LNCaP clone FGC (cell line): ENCODE results near the gene TET2.

ENCODE experiments used
- DNase-seq: peaks from one replicate; pipeline ENCODE4 v3.0.0-alpha.2; 2011; ENCODE audit warnings: low read depth
- H3K4me3 ChIP-seq: 2 replicates; pipeline ENCODE4 v1.5.1; 2011; ENCODE audit warnings: mild to moderate bottlenecking, low read depth, low read length, control low read depth
- CTCF ChIP-seq: IDR thresholded peaks from 2 replicates; pipeline ENCODE4 v1.5.1; 2012; ENCODE audit warnings: mild to moderate bottlenecking; ENCODE audit not compliant: control insufficient read depth, insufficient read depth; ENCODE audit errors: extremely low read depth

TET2 gene

GRCh38 chr4:105116616-105117319, 29.9 kb upstream of the TET2 start:
- no peak for TF ChIP-seq CTCF
- no peak for DNase-seq

GRCh38 chr4:105119356-105119755, 27.3 kb upstream of the TET2 start:
- no peak for TF ChIP-seq CTCF
- no peak for DNase-seq
- no peak overlapping the region for H3K4me3 ChIP-seq

More at GRCh38 chr4:105116616-105117319, 29.9 kb upstream of the TET2 start:
- H3K4me3 ChIP-seq = no peak overlapping the region

GRCh38 chr4:105120626-105121025, 26.1 kb upstream of the TET2 start:
- no peak for TF ChIP-seq CTCF
- DNase-seq = no peak
- no peak overlapping the region for H3K4me3 ChIP-seq

- TF ChIP-seq CTCF = no peak
- DNase-seq = no peak
- no peak overlapping the region for H3K4me3 ChIP-seq
These were observed 24.3 kb upstream of the TET2 start for GRCh38 chr4:105122350-105122749.

GRCh38 chr4:105126311-105127169, 20.1 kb upstream of the TET2 start:
- TF ChIP-seq CTCF = no peak
- no peak for DNase-seq

GRCh38 chr4:105127170-105127445, 19.6 kb upstream of the TET2 start:
- TF ChIP-seq CTCF = no peak
- DNase-seq = no peak
- no peak overlapping the region for H3K4me3 ChIP-seq

More at GRCh38 chr4:105126311-105127169, 20.1 kb upstream of the TET2 start:
- no peak overlapping the region for H3K4me3 ChIP-seq
